GM18867 (cell line): Measurements from ENCODE around the gene OR51T1.

ENCODE experiments used
- ATAC-seq: cut with Tn5 transposase; IDR thresholded peaks from one replicate; pipeline ENCODE4 v1.9.1; 2021; ENCODE audit warnings: mild to moderate bottlenecking, moderate library complexity; ENCODE audit not compliant: unreplicated experiment

OR51T1 gene

DNA sequence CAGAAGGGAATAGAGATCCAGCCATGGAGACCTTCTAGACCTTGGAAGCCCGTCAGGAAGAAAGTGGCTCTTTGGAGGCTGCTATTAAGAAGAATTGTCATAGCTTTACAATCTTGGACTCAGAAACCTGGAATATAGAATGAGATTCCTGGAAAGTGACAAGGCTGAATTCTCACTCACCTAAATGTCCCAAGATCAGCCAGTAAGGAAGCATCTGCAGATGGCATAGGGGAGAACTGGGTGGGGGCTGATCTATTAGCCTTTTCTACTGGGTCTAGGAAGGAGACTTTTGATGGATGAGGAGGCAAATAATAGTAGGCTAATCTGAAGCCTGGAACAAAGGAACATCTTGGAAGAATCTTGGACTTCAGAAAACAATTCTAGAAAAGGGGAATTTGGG is 42.5 kb downstream of the OR51T1 start, which contains the start of gene OR51G1:
TSS of gene OR51G1 (minus strand) at position 101 of the 400 bp plus-strand sequence. CDS start at position 101, 0 bp downstream.
- ATAC-seq = no peak

DNA sequence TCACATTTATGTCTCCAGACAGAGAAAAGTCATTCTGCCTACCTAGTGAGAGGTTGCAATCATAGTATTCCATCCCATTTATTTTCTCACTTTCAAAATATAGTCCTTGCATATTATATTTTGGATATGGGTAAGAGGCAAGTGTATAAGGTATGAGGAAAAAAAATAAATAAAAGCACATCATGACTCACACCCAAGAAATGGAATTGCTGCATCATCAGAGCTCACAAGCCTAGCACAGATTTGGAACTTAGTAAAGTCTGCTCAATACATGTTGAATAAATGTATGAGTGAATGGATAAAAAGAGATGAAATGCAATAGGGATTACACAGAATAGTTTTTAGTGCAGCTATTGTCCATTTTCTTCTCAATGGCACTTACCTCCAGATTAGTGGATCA is 44.9 kb downstream of the OR51T1 start:
- ATAC-seq = no peak
